Endothelial cell of umbilical vein (primary cell): ENCODE data around the gene SORCS1.

Source experiments
- CTCF ChIP-seq, 2 donors: IDR thresholded peaks; 1 replicate in 1 of 2; 2 replicates in 1 of 2; pipeline ENCODE4 v1.5.1; 2011; ENCODE audit warnings: low read length in 2 of 2, mild to moderate bottlenecking in 2 of 2, moderate library complexity in 2 of 2, control low read depth in 1 of 2, inconsistent platforms in 1 of 2, low read depth in 1 of 2; ENCODE audit not compliant: insufficient read depth in 1 of 2; ENCODE audit errors: extremely low read depth in 1 of 2
- EZH2 ChIP-seq: IDR thresholded peaks from 2 replicates; pipeline ENCODE4 v1.6.1; 2012; ENCODE audit warnings: borderline replicate concordance, low read depth, mild to moderate bottlenecking, moderate library complexity, low read length, inconsistent platforms; ENCODE audit not compliant: severe bottlenecking
- JUN ChIP-seq: IDR thresholded peaks from 2 replicates; pipeline ENCODE4 v1.6.1; 2011; ENCODE audit warnings: borderline replicate concordance, low read depth; ENCODE audit not compliant: insufficient read length, insufficient read depth
- MAX ChIP-seq: IDR thresholded peaks from 2 replicates; pipeline ENCODE4 v1.6.1; 2011; ENCODE audit not compliant: insufficient read depth, insufficient read length
- MYC ChIP-seq: IDR thresholded peaks from one replicate; pipeline ENCODE4 v1.6.1; 2011; ENCODE audit warnings: mild to moderate bottlenecking, low read depth, low read length
- POLR2A ChIP-seq: IDR thresholded peaks from 2 replicates; pipeline ENCODE4 v1.6.1; 2012; ENCODE audit warnings: low read depth, mild to moderate bottlenecking, control low read depth, low read length
- POLR2AphosphoS5 ChIP-seq: IDR thresholded peaks from 2 replicates; pipeline ENCODE4 v1.6.1; 2012; ENCODE audit warnings: low read depth, mild to moderate bottlenecking, control low read depth, low read length, moderate library complexity; ENCODE audit not compliant: insufficient read depth

GRCh38 chr10:106903180-106903579 is 261.3 kb downstream of the SORCS1 start:
- TF ChIP-seq POLR2AphosphoS5 (no peak), POLR2A (no peak), CTCF (IDR thresholded peaks at IDR 0.05; ENCODE audit: extremely low read depth in 1 of 2, insufficient read depth in 1 of 2, low read depth in 1 of 2, low read length in 2 of 2) (no peak), MAX (no peak), EZH2 (no peak), JUN (no peak), MYC (no peak)
